Activated CD4-positive, alpha-beta T cell treated with anti-CD3 and anti-CD28 coated beads for 4 hours (primary cell): ENCODE measurements around the gene AKAP5.
"Not testable (repeated sequence)": the region's sequence is repeated elsewhere in the genome, so short reads cannot be mapped to it uniquely, and the experiment has no call there.

Experiments
- DNase-seq, 2 donors: peaks; one replicate each; pipeline ENCODE4 v3.0.0-alpha.2; 2020

The AKAP5 gene

GRCh38 chr14:64503434-64504309, 38.4 kb downstream of the AKAP5 start, which contains the start of gene ZBTB25:
Gene ZBTB25, minus strand, starts transcription at chr14:64503838. Its CDS starts 13,305 bp downstream, at chr14:64490533.
- DNase-seq = peak; percentile 95 to 97

- peak; percentile 80 to 87 for DNase-seq
These were observed 39.1 kb downstream of the AKAP5 start, which contains the start of gene ZBTB1 for GRCh38 chr14:64504310-64504896. Gene ZBTB1, plus strand, starts transcription at chr14:64504770. Its CDS starts 16,735 bp downstream, at chr14:64521505.

- DNase-seq = peak; percentile 83 to 86
These were observed 39.8 kb downstream of the AKAP5 start for GRCh38 chr14:64504897-64505794.

GRCh38 chr14:64506721-64507120, 41.4 kb downstream of the AKAP5 start:
- no peak for DNase-seq

- peak; percentile 33 to 52 for DNase-seq
These were observed 42.3 kb downstream of the AKAP5 start for GRCh38 chr14:64507376-64508156.

GRCh38 chr14:64508215-64508776, 43.0 kb downstream of the AKAP5 start:
- DNase-seq = no peak

- DNase-seq = no peak
These were observed 43.7 kb downstream of the AKAP5 start for GRCh38 chr14:64509036-64509435.

GRCh38 chr14:64510825-64511671, 45.7 kb downstream of the AKAP5 start:
- DNase-seq = peak; percentile 64 to 70

GRCh38 chr14:64513271-64513670, 48.0 kb downstream of the AKAP5 start:
- DNase-seq = no peak

- DNase-seq = no peak
These were observed 49.8 kb downstream of the AKAP5 start for GRCh38 chr14:64515053-64515452.

- DNase-seq = no peak
These were observed 51.7 kb downstream of the AKAP5 start for GRCh38 chr14:64516969-64517368.

- DNase-seq = not testable (repeated sequence)
These were observed 52.4 kb downstream of the AKAP5 start for GRCh38 chr14:64517667-64518066.

GRCh38 chr14:64518229-64518628, 52.9 kb downstream of the AKAP5 start:
- DNase-seq = no peak

- no peak for DNase-seq
These were observed 55.4 kb downstream of the AKAP5 start for GRCh38 chr14:64520699-64521098.

GRCh38 chr14:64522591-64523355, 57.5 kb downstream of the AKAP5 start:
- DNase-seq = no peak
